Activated CD8-positive, alpha-beta memory T cell treated with anti-CD3 and anti-CD28 coated beads, Interleukin-2, amount 50 U/mL, for 24 hours (primary cell): ENCODE data around the gene CRYM.
"Not testable (repeated sequence)": the region's sequence is repeated elsewhere in the genome, so short reads cannot be mapped to it uniquely, and the experiment has no call there.

Experiments used
- DNase-seq: peaks from one replicate; pipeline ENCODE4 v3.0.0-alpha.2; 2020; ENCODE audit errors: extremely low read depth

CRYM gene

GRCh38 chr16:21277927-21278706, at the start of gene CRYM:
Gene CRYM (minus strand): TSS chr16:21278290. CDS start chr16:21278251, 39 bp downstream.
- DNase-seq: no peak

GRCh38 chr16:21327046-21327445, 49.0 kb upstream of the CRYM start:
- DNase-seq: no peak

- DNase-seq: no peak
Measured at GRCh38 chr16:21326459-21326858, 48.4 kb upstream of the CRYM start.

- DNase-seq: no peak
Measured at GRCh38 chr16:21324267-21324666, 46.2 kb upstream of the CRYM start.

- DNase-seq: not testable (repeated sequence)
Measured at GRCh38 chr16:21322251-21322650, 44.2 kb upstream of the CRYM start.

- DNase-seq: no peak
Measured at GRCh38 chr16:21321736-21322135, 43.6 kb upstream of the CRYM start.

- no peak for DNase-seq
Measured at GRCh38 chr16:21314339-21314738, 36.2 kb upstream of the CRYM start.

- DNase-seq: not testable (repeated sequence)
Measured at GRCh38 chr16:21312863-21313372, 34.8 kb upstream of the CRYM start.

GRCh38 chr16:21312046-21312445, 34.0 kb upstream of the CRYM start:
- not testable (repeated sequence) for DNase-seq

GRCh38 chr16:21306712-21307111, 28.6 kb upstream of the CRYM start:
- not testable (repeated sequence) for DNase-seq

- no peak for DNase-seq
Measured at GRCh38 chr16:21302898-21303528, 24.9 kb upstream of the CRYM start.

GRCh38 chr16:21302454-21302853, 24.4 kb upstream of the CRYM start:
- DNase-seq: no peak

GRCh38 chr16:21301895-21302291, 23.8 kb upstream of the CRYM start:
- no peak for DNase-seq

- no peak for DNase-seq
Measured at GRCh38 chr16:21301168-21301894, 23.2 kb upstream of the CRYM start.

- DNase-seq: no peak
Measured at GRCh38 chr16:21300309-21301167, 22.4 kb upstream of the CRYM start.

- not testable (repeated sequence) for DNase-seq
Measured at GRCh38 chr16:21289789-21290188, 11.7 kb upstream of the CRYM start.

- DNase-seq: no peak
Measured at GRCh38 chr16:21285314-21285713, 7.2 kb upstream of the CRYM start.

- no peak for DNase-seq
Measured at GRCh38 chr16:21284414-21284813, 6.3 kb upstream of the CRYM start.

- no peak for DNase-seq
Measured at GRCh38 chr16:21283521-21284289, 5.6 kb upstream of the CRYM start.

GRCh38 chr16:21281698-21282389, 3.8 kb upstream of the CRYM start:
- DNase-seq: no peak
